ENCODE measurements around the gene STAT5A.

DNA sequence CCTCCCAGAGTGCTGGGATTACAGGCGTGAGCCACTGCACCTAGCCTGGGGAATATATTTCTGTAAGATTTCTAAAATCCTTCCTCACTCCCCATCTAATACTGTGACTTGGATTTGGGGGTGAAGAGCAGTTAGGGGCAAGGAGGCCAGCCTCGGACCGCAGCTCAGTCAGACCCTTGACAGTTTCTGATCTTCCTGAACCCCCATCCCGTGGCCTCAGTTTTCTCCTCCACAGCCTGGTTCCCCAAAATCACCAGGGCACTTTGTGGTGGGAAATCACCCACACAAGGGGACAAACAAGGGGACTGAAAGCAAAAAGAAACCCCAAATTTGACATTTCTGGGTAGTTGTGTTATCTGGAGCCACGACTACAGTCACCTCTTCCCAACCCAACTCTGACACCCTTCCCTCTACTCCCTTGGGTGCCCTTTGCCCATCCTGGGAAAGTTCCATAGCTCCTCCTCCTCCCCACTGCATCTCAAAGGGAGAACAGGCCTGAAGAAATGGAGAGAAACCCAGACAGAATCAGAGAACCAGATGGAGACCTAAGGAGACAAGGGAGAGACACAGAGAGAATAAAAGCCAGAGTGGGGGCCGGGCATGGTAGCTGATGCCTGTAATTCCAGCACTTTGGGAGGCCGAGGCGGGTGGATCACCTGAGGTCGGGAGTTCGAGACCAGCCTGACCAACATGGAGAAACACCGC is 2.8 kb upstream of the STAT5A start:
- TF ChIP-seq, protein P1, sequence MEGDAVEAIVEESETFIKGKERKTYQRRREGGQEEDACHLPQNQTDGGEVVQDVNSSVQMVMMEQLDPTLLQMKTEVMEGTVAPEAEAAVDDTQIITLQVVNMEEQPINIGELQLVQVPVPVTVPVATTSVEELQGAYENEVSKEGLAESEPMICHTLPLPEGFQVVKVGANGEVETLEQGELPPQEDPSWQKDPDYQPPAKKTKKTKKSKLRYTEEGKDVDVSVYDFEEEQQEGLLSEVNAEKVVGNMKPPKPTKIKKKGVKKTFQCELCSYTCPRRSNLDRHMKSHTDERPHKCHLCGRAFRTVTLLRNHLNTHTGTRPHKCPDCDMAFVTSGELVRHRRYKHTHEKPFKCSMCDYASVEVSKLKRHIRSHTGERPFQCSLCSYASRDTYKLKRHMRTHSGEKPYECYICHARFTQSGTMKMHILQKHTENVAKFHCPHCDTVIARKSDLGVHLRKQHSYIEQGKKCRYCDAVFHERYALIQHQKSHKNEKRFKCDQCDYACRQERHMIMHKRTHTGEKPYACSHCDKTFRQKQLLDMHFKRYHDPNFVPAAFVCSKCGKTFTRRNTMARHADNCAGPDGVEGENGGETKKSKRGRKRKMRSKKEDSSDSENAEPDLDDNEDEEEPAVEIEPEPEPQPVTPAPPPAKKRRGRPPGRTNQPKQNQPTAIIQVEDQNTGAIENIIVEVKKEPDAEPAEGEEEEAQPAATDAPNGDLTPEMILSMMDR (IDR thresholded peaks at IDR 0.05) = no peak
- no peak for TF ChIP-seq POLR2A (IDR thresholded peaks at IDR 0.05)

All from uterus (tissue), 2 donors.